ENCODE measurements around the gene NCK2. TPM values are rescaled to one million over a fixed set of nuclear protein-coding genes. Genes with fewer than 3 reads are reported as not detected.

The NCK2 gene
- total and polyA plus RNA-seq, 9 of the 15 experiments (the other 6 are each of a cell fraction or from before 2014, with no cell fraction given): 0.90 to 27.9 (median 15.9) TPM

GRCh38 chr2:105761931-105762515 lies 17.3 kb downstream of the NCK2 start:
- ChIA-PET CTCF (ENCODE audit: low intra/inter-chr PET ratio) (no interaction called here), POLR2A (interaction anchor here (0.7 to 1.4 kb wide), 3 partner anchors 9 to 173 kb away, joined by 3 to 4 read pairs (median 3); no protein-coding TSS in a partner anchor)
- in situ Hi-C loops (cut with MboI) (no loop called here), intact Hi-C loops (cut with micrococcal nuclease) (no loop called here)
- DNase-seq (ENCODE audit: extremely low read depth in 1 of 4, low spot score in 3 of 4) (no peak), ATAC-seq (no peak), FAIRE-seq (no peak)
- Histone ChIP-seq H3K4me1 (replicated peaks in 1 of 2; ENCODE audit: control insufficient read depth in 2 of 2, insufficient read depth in 2 of 2, low read length in 2 of 2) (peaks cover 0 to 5% of the 10 kb centered on the region in 2 experiments; a peak in 2 of 5 replicates), H3K4me3 (no peak overlapping the region), H3K9me1 (ENCODE audit: control insufficient read depth, insufficient read depth, low read length) (no peaks in the 10 kb centered on the region), H2AFZ (ENCODE audit: low read depth, low read length) (no peak overlapping the region), H3K27me3 (ENCODE audit: control insufficient read depth in 2 of 2, insufficient read depth in 2 of 2, low read length in 2 of 2) (no peaks in the 10 kb centered on the region), H3K36me3 (ENCODE audit: control insufficient read depth, insufficient read depth, low read length) (no peaks in the 10 kb centered on the region; the same call in 2 of the 3 replicates), H3K4me2 (ENCODE audit: insufficient read depth, low read length) (no peak overlapping the region), H4K20me1 (replicated peaks; ENCODE audit: control insufficient read depth, insufficient read depth, low read length) (no peaks in the 10 kb centered on the region; the same call in 1 of the 2 replicates), H3K9ac (ENCODE audit: insufficient read depth in 1 of 2, low read depth in 2 of 2, low read length in 2 of 2) (no peak overlapping the region), H3K27ac (ENCODE audit: extremely low read depth, low read depth, low read length) (no peak overlapping the region), H3K79me2 (ENCODE audit: control insufficient read depth, insufficient read depth, low read length) (no peaks in the 10 kb centered on the region), H3K9me3 (replicated peaks; ENCODE audit: control insufficient read depth, insufficient read depth, low read depth, low read length) (no peaks in the 10 kb centered on the region)
- no TSS peak for BruUV-seq (replicated peaks)
- WGBS (ENCODE audit: insufficient coverage, low coverage, missing lambda C conversion rate): 72% methylated on average over 11 of the region's 11 CpGs
- TF ChIP-seq PHF21A (IDR thresholded peaks at IDR 0.05; ENCODE audit: borderline replicate concordance, low read depth) (no peak), ZNF778 (CRISPR knock-in tag; IDR thresholded peaks at IDR 0.05) (no peak), RBM39 (optimal IDR thresholded peaks at IDR 0.05; ENCODE audit: low read depth, low read length) (no peak)

- H3K4me1 ChIP-seq (replicated peaks in 1 of 2; ENCODE audit: control insufficient read depth in 2 of 2, insufficient read depth in 2 of 2, low read length in 2 of 2): peaks cover 0 to 5% of the 10 kb centered on the region in 2 experiments; a peak in 2 of 5 replicates
- no peak for DNase-seq (ENCODE audit: extremely low read depth in 1 of 4, low spot score in 3 of 4)
- in situ Hi-C loops (cut with MboI): no loop called here
- H3K4me2 ChIP-seq (ENCODE audit: insufficient read depth, low read length): no peak overlapping the region
- H3K9ac ChIP-seq (ENCODE audit: insufficient read depth in 1 of 2, low read depth in 2 of 2, low read length in 2 of 2): peak overlapping the region in 1 of 2 experiments; percentile 59; a peak in 1 of 4 replicates
- H3K27ac ChIP-seq (ENCODE audit: extremely low read depth, low read depth, low read length): no peak overlapping the region
- H4K20me1 ChIP-seq (replicated peaks; ENCODE audit: control insufficient read depth, insufficient read depth, low read length): no peaks in the 10 kb centered on the region; the same call in 1 of the 2 replicates
- no peaks in the 10 kb centered on the region for H3K79me2 ChIP-seq (ENCODE audit: control insufficient read depth, insufficient read depth, low read length)
- TF ChIP-seq ZNF639 (CRISPR knock-in tag; conservative IDR thresholded peaks at IDR 0.05 in 1 of 2, IDR thresholded peaks at IDR 0.05 in 1 of 2): no peak
- no peaks in the 10 kb centered on the region; the same call in 2 of the 3 replicates for H3K36me3 ChIP-seq (ENCODE audit: control insufficient read depth, insufficient read depth, low read length)
- POLR2A ChIA-PET: interaction anchor here (1.2 to 2.5 kb wide), 4 partner anchors 8 to 160 kb away, joined by 3 to 7 read pairs (median 5); no protein-coding TSS in a partner anchor
- CTCF ChIA-PET (ENCODE audit: low intra/inter-chr PET ratio): no interaction called here
- no peak for ATAC-seq
- intact Hi-C loops (cut with micrococcal nuclease): no loop called here
- no peak for FAIRE-seq
- H3K9me1 ChIP-seq (ENCODE audit: control insufficient read depth, insufficient read depth, low read length): no peaks in the 10 kb centered on the region
- H3K9me3 ChIP-seq (replicated peaks; ENCODE audit: control insufficient read depth, insufficient read depth, low read depth, low read length): no peaks in the 10 kb centered on the region
- no TSS peak for BruUV-seq (replicated peaks)
- no peak overlapping the region for H2AFZ ChIP-seq (ENCODE audit: low read depth, low read length)
- H3K4me3 ChIP-seq: no peak overlapping the region
- H3K27me3 ChIP-seq (ENCODE audit: control insufficient read depth in 2 of 2, insufficient read depth in 2 of 2, low read length in 2 of 2): no peaks in the 10 kb centered on the region
- WGBS (ENCODE audit: insufficient coverage, low coverage, missing lambda C conversion rate): 78% methylated on average over 9 of the region's 10 CpGs
Measured at GRCh38 chr2:105763076-105763475, 18.4 kb downstream of the NCK2 start.

Data from K562 (cell line).